ENCODE data around the gene USP14.
"Not testable (repeated sequence)": the region's sequence is repeated elsewhere in the genome, so short reads cannot be mapped to it uniquely, and the experiment has no call there.

The USP14 gene

DNA sequence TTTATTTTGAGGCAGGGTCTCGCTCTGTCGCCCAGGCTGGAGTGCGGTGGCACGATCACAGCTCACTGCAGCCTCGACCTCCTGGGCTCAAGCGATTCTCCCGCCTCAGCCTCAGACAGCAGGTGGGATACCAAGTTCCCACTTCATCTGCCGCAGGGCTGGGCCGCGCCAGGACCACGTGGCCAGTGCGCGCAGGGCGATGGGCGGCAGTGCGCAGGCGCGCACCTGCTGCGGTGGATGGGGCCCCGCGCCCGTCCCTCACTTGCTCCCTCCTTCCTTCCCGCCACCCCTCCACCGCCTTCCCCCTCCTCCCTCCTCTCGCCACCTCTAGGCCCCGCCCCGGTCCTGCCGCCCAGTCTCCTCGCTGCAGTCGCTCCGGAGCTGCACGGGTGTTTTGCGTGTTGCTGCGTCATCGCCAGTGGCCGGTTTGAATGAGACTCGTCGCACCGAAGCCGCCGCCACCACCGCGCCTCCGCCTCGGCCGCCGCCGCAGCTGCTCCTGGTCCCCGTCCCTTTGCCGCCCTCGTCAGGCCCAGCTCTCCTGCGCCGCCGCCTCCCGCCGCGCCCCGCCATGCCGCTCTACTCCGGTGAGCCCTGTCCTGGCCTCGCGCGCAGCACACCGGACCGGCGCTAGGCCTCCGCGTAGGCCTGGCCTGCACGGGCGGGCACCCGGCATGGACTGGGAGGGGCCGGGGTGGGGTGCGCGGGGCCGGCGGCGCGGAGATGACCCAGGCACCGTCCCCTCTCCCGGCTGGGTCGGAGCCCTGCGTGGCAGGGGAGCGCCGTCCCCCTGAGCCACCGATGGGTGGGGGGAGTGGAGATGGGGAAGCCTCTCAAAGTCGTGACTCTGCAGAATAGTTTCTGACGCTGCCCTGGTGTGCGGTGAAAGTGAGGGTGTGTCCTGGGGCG is at the start of gene USP14:
TSS of gene USP14 (plus strand) at position 430 of the 909 bp plus-strand sequence. CDS start at position 572, 142 bp downstream.
- peak within 1 kb of the TSS; percentile 98 for H3K4me3 ChIP-seq (ENCODE audit: low read depth, low read length)
- peak; percentile 98 for TF ChIP-seq MAX (IDR thresholded peaks at IDR 0.05; ENCODE audit: low read depth, low read length)
- TF ChIP-seq CTCF (IDR thresholded peaks at IDR 0.05; ENCODE audit: low read depth, low read length): no peak
- peak; percentile 90 for TF ChIP-seq MYC (IDR thresholded peaks at IDR 0.05; ENCODE audit: low read depth, low read length)
- TF ChIP-seq POLR2A (IDR thresholded peaks at IDR 0.05; ENCODE audit: extremely low read depth, insufficient read length): no peak
- peak; percentile 98 for DNase-seq (ENCODE audit: low read depth)

- not testable (repeated sequence) for DNase-seq (ENCODE audit: low read depth); H3K4me3 ChIP-seq (ENCODE audit: low read depth, low read length)
Measured at GRCh38 chr18:108665-109063, 49.7 kb upstream of the USP14 start.

- H3K4me3 ChIP-seq (ENCODE audit: low read depth, low read length): not testable (repeated sequence)
- peak; percentile 76 for DNase-seq (ENCODE audit: low read depth)
Measured at GRCh38 chr18:109130-109921, 49.0 kb upstream of the USP14 start.

DNA sequence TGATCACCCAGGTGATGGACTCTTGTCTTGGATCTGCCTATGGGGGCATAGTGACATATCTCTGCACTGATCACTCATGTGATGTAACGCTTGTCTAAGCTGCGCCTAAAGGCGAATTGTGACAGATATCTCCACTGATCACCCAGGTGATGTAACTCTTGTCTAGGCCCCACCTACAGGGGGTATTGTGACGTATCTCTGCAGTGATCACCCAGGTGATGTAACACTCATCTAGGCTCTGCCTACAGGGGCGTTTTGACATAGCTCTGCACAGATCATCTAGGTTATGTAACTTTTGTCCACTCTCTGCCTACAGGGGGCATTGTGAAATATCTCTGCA is 48.5 kb upstream of the USP14 start:
- not testable (repeated sequence) for H3K4me3 ChIP-seq (ENCODE audit: low read depth, low read length)
- DNase-seq (ENCODE audit: low read depth): peak; percentile 29

GRCh38 chr18:110351-111201 is 47.8 kb upstream of the USP14 start:
- DNase-seq (ENCODE audit: low read depth): peak; percentile 25
- not testable (repeated sequence) for H3K4me3 ChIP-seq (ENCODE audit: low read depth, low read length)

GRCh38 chr18:111306-112014 is 46.9 kb upstream of the USP14 start:
- peak; percentile 66 for DNase-seq (ENCODE audit: low read depth)
- H3K4me3 ChIP-seq (ENCODE audit: low read depth, low read length): no peak overlapping the region
- no peak for TF ChIP-seq POLR2A (IDR thresholded peaks at IDR 0.05; ENCODE audit: extremely low read depth, insufficient read length)
- TF ChIP-seq MYC (IDR thresholded peaks at IDR 0.05; ENCODE audit: low read depth, low read length): no peak
- peak; percentile 23; the same call in 1 of the 2 replicates for TF ChIP-seq MAX (IDR thresholded peaks at IDR 0.05; ENCODE audit: low read depth, low read length)
- no peak for TF ChIP-seq CTCF (IDR thresholded peaks at IDR 0.05; ENCODE audit: low read depth, low read length)

GRCh38 chr18:112015-112733 is 46.2 kb upstream of the USP14 start:
- DNase-seq (ENCODE audit: low read depth); H3K4me3 ChIP-seq (ENCODE audit: low read depth, low read length): not testable (repeated sequence)

GRCh38 chr18:120539-121260 is 37.7 kb upstream of the USP14 start:
- not testable (repeated sequence) for DNase-seq (ENCODE audit: low read depth); H3K4me3 ChIP-seq (ENCODE audit: low read depth, low read length)
